Osteocyte (in vitro differentiated cells): ENCODE data around the gene ESR1. TPM values are rescaled to one million over a fixed set of nuclear protein-coding genes. Genes with fewer than 3 reads are reported as not detected.

ENCODE experiments used
- DNase-seq: peaks from one replicate; pipeline ENCODE4 v3.0.0; 2021; ENCODE audit warnings: mixed read lengths; ENCODE audit not compliant: unreplicated experiment; ENCODE audit errors: extremely low spot score
- H3K27ac Mint-ChIP-seq: one replicate; pipeline ENCODE4 v1.8.0; 2021; ENCODE audit warnings: mild to moderate bottlenecking, mixed read lengths; ENCODE audit not compliant: unreplicated experiment
- H3K27me3 Mint-ChIP-seq: one replicate; pipeline ENCODE4 v1.8.0; 2021; ENCODE audit warnings: mixed read lengths; ENCODE audit not compliant: unreplicated experiment
- H3K36me3 Mint-ChIP-seq: one replicate; pipeline ENCODE4 v1.8.0; 2021; ENCODE audit warnings: mixed read lengths; ENCODE audit not compliant: unreplicated experiment
- H3K4me1 Mint-ChIP-seq: one replicate; pipeline ENCODE4 v1.8.0; 2021; ENCODE audit warnings: mixed read lengths; ENCODE audit not compliant: unreplicated experiment
- H3K4me3 Mint-ChIP-seq: one replicate; pipeline ENCODE4 v1.8.0; 2021; ENCODE audit warnings: mild to moderate bottlenecking, moderate library complexity, mixed read lengths; ENCODE audit not compliant: unreplicated experiment
- H3K9me3 Mint-ChIP-seq: one replicate; pipeline ENCODE4 v1.8.0; 2021; ENCODE audit warnings: mixed read lengths; ENCODE audit not compliant: unreplicated experiment
- total RNA-seq: library from RNA; stranded (reverse); gene quantifications from 2 replicates; pipeline ENCODE4 v1.2.1, GENCODE V29; 2021
- TF ChIP-seq, protein P1 (sequence below): fragments of 200-600 bp; sonication (generic); IDR thresholded peaks from 2 replicates; pipeline ENCODE4 v1.5.0; 2021; ENCODE audit warnings: antibody characterized with exemption, mild to moderate bottlenecking, moderate library complexity

The ESR1 gene
- total RNA-seq, 1 donor from 2014 or later, result not detected

DNA sequence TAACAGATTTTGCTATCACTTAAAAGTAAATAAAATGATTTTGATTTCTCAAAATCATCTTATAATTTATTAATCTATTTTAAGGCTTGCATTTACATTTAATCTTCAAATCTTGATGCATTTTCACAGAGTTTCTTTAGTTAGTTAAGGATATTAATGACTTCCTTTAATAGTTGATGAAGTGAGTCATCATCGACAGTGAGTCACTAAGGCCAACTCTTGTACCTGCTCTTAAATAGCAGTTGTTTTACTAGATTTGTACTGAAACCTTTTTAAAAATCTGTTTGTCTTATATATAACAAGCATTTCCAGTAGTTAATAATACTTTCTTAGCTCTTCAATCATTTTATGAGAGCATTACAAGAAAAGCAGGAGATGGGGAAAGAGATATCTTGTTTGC, 191.7 kb downstream of the ESR1 start:
- Mint-ChIP-seq H3K4me3 (no peak overlapping the region), H3K27me3 (peaks cover 13% of the 10 kb centered on the region), H3K4me1 (no peaks in the 10 kb centered on the region), H3K36me3 (no peaks in the 10 kb centered on the region), H3K27ac (no peak overlapping the region), H3K9me3 (no peaks in the 10 kb centered on the region)
- no peak for DNase-seq
- TF ChIP-seq, protein P1, sequence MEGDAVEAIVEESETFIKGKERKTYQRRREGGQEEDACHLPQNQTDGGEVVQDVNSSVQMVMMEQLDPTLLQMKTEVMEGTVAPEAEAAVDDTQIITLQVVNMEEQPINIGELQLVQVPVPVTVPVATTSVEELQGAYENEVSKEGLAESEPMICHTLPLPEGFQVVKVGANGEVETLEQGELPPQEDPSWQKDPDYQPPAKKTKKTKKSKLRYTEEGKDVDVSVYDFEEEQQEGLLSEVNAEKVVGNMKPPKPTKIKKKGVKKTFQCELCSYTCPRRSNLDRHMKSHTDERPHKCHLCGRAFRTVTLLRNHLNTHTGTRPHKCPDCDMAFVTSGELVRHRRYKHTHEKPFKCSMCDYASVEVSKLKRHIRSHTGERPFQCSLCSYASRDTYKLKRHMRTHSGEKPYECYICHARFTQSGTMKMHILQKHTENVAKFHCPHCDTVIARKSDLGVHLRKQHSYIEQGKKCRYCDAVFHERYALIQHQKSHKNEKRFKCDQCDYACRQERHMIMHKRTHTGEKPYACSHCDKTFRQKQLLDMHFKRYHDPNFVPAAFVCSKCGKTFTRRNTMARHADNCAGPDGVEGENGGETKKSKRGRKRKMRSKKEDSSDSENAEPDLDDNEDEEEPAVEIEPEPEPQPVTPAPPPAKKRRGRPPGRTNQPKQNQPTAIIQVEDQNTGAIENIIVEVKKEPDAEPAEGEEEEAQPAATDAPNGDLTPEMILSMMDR, result no peak

DNA sequence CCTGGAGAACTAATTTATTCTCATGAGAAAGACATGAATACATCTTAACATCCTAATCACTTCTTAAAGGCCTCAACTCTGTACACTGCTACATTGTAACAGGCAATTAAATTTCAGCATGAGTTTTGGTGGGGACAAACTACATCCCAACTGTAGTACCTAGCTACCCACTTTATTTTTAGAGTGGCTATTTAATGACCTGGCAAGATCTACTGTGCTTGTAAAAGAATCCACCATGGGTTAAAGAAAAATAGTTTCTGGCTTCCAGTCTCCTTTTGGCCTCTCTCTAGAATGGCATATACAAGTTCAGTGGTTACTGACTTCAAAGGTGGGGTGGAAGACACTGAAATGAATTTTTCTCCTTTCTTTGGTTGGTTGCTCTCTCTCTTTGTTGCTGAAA, 193.9 kb downstream of the ESR1 start:
- no peaks in the 10 kb centered on the region for H3K9me3 Mint-ChIP-seq
- no peaks in the 10 kb centered on the region for H3K4me1 Mint-ChIP-seq
- H3K4me3 Mint-ChIP-seq, result no peak overlapping the region
- H3K36me3 Mint-ChIP-seq, result no peaks in the 10 kb centered on the region
- no peak for DNase-seq
- H3K27ac Mint-ChIP-seq, result no peak overlapping the region
- TF ChIP-seq, protein P1, result no peak
- peaks cover 11% of the 10 kb centered on the region for H3K27me3 Mint-ChIP-seq

DNA sequence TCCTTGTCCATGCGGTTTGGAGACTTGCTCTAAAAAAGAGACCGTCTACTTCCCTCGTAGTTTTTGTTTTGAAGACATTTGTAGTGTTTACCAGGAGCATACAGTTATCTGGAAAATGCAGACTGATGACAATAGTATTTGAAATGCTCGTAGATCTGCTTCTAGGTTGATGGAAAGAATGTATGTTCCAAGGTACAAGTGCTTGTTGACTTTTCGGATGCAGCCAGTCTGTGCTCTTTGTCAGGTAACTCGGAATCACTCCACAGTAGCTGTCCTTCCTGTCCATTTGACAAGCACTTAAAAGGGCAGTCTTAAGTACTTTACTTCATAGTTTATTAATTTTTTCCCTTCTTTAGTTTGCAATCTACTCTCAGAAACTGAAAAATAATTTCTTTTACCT, 194.8 kb downstream of the ESR1 start:
- no peaks in the 10 kb centered on the region for H3K9me3 Mint-ChIP-seq
- H3K36me3 Mint-ChIP-seq, result no peaks in the 10 kb centered on the region
- TF ChIP-seq, protein P1, result no peak
- no peaks in the 10 kb centered on the region for H3K4me1 Mint-ChIP-seq
- H3K27me3 Mint-ChIP-seq, result peaks cover 10% of the 10 kb centered on the region
- H3K4me3 Mint-ChIP-seq, result no peak overlapping the region
- DNase-seq, result no peak
- H3K27ac Mint-ChIP-seq, result no peak overlapping the region

DNA sequence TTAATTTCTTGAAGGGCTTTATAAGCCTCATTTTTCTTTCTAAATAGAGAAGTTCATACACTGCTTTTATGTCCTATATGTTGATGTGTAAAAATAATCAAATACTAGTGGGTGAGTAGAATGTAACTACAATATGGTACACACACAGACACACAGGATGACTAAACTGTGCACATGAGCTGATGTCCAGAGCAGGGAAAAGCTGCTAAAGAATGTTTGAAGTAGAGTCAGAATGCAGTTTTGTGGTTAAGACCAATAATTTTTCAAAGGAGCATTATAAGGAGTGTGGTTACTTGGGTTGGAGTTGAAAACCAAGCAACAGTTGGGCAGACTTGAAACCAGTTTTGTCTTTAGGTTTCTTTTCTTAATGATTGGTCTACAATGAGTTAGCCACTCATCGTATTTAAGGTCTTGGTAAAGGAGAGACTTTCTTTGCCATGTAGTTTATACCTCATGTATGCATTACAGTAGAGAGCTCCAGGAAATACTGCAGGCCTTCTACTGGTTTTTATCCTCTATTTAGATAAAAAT, 196.6 kb downstream of the ESR1 start:
- Mint-ChIP-seq H3K27ac (no peak overlapping the region), H3K9me3 (no peaks in the 10 kb centered on the region), H3K36me3 (no peaks in the 10 kb centered on the region), H3K4me1 (no peaks in the 10 kb centered on the region), H3K4me3 (no peak overlapping the region), H3K27me3 (peaks cover 9% of the 10 kb centered on the region)
- TF ChIP-seq, protein P1, result no peak
- DNase-seq, result no peak

DNA sequence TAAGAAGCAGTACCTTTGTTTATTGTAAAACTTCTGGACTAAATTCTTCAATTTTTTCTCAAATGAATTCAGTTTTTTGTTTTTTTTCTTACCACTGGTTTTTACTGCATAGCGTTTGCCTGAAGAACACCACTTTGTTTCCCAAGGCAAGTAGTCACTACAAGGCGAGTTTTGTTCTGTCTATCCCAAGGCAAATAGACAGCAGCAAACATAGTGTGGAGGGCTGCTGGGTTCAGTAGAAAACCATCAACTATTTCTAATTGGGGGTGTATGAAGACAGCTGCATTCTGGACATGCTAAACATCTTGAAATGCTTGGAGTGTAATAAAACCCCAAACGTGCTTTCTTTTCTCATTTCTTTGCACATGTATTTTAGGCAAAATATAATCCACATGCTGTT, 197.4 kb downstream of the ESR1 start:
- H3K27ac Mint-ChIP-seq, result no peak overlapping the region
- no peaks in the 10 kb centered on the region for H3K9me3 Mint-ChIP-seq
- peaks cover 6% of the 10 kb centered on the region for H3K27me3 Mint-ChIP-seq
- H3K4me3 Mint-ChIP-seq, result no peak overlapping the region
- no peaks in the 10 kb centered on the region for H3K36me3 Mint-ChIP-seq
- no peaks in the 10 kb centered on the region for H3K4me1 Mint-ChIP-seq
- no peak for DNase-seq
- TF ChIP-seq, protein P1, result no peak
